GM15510 (cell line): ENCODE measurements around the gene C3orf85.

ENCODE experiments used
- POLR2A ChIP-seq: IDR thresholded peaks from 3 replicates; pipeline ENCODE4 v1.6.1; 2011; ENCODE audit warnings: borderline replicate concordance; ENCODE audit not compliant: insufficient read length; ENCODE audit errors: extremely low read depth

C3orf85 gene

DNA sequence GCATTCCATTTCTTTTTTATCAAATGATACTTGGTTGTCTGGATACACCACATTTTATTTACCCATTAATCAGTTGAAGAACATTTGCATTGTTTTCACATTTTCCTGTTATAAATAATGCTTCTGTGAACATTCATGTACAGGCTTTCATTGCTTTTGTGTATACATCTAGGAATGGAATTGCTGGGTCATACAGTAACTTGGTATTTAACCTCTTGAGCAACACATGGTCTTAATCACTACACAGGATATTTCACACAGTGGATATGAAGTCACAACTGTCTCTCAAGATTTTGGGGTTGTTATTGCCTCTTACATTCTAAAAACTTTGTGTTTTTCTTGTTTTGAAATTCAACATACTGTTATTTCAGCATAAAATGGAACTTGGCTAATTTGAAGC is 48.2 kb downstream of the C3orf85 start:
- no peak for TF ChIP-seq POLR2A

DNA sequence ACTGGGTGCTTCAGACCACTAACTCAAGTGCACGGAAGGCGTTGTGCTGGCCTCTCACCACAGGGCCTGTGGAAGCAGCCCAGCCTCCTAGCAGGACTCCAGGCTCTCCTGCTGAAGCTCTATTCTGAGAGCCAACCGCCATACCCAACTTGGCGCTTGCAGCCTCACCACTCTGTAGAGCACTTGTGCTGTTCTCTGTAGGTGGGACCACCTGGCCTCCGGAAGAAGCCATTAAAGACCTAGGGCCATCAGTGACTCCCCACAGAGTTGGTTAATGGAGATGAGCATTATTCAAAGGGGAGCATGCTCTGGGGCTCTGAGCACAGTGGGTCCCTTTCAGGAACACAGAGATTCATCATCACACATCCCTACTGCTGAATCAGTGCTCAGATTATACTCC is 50.9 kb downstream of the C3orf85 start:
- no peak for TF ChIP-seq POLR2A

DNA sequence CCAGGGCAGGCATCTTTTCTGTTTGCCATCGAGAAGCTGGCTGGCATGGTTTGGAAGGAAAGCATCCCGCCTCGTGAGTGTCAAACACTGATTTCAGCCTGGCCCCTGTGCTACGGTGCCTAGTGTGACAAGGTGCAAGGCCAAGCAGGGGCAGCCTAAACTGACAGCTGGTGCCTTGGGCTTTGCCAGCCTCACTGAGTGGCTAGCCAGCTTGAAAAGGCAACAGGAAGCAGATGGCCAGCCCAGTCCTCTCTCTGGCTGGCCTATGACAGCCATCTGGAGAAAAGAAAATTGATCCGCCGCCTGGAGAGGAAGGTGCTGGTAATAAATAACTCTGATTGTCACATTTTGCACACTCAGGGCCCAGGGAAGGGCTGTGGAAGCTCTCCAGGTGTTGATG is 52.2 kb downstream of the C3orf85 start:
- no peak for TF ChIP-seq POLR2A

DNA sequence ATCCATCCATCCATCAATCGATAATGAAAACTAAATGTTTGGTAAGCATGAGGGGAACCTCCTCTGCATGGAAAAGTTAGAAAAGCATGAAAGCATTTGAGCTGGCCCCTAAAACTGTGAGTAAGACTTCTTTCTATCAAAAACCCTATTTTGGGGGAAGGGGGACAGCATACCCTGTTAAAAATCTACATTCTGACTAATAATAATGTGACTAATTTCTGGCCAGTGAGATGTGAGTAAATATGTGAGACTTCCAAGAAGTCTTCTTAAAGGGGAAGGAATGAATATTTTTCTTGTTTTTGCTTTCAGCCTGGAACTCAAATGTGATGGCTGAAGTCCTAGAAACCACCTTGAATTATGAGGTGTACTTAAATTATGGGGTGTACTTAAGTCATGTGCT is 54.9 kb downstream of the C3orf85 start:
- no peak for TF ChIP-seq POLR2A

DNA sequence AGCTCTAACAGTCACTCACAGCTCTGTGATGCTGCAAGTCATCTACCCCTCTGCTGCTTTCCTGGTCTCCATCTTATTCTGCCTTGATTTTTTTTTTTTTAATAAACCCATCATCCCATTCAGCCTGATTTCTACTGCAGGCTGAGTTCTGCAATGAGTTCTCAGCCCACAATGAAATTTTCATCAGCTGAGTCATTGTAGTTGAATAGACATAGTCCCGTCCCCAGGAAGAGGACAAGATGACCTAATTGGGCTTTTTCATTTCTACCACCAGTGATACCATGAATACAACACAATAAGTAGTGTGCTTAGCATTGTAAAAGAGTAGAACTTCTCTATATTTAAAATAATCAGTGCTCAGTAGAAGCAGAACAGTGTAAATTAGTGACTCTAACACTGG is 59.3 kb downstream of the C3orf85 start:
- no peak for TF ChIP-seq POLR2A
